Measurements from ENCODE around the gene ARFGAP1.
"Not testable (repeated sequence)": the region's sequence is repeated elsewhere in the genome, so short reads cannot be mapped to it uniquely, and the experiment has no call there.

The ARFGAP1 gene

DNA sequence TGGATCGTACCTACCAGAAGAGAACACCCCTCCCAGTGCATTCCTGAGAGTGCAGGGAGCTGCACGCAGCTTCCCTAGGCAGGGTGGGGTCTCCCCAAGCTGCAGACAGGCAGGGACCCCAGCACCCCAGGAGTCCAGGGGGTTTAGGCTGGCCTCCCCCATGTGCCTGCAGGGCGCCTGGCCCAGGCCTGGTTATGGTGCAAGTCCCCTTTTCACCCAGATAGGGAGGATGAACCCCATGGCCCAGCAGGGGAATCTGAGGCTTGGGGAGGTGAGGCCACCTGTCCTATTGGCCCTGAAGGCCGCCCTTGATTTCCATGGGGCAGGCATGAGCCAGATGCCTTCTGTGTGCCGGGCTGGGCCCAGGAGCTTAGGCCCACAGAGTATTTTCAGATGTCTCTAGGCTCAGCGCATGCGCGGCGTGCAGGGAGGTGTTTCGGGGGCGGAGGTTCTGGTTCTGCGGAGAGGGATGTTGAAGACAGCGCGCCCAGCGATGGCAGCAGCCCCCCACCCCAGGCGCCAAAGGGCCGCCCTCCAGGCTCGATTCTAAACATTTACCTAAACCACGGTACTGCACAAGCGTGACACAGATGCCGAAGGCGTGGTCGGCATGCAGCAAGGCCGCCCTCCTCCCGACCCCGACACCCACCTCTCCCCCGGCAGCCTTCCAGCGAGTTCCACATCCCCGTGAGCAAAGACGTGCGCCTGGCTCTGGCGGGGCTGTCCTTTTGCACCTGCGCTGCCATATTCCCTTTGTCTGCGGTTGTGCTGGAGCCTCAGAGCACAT lies 49.7 kb downstream of the ARFGAP1 start:
- DNase-seq, result no peak

DNA sequence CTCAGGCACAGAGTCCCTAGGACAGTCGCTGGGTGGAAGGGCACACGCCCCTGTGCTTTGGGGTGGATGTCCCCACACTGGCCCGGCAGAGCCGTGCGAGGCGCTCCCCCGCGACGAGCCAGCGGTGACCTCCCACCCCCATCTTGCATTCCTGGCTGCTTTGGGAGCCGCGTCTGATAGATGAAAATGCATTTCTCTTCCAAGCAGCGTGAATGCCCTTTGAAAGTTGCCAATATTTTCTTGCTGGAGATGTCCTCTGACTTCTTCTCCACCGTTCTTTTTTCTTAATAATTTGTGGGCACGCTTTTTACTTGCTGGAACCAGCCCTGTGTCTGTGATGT lies 50.3 kb downstream of the ARFGAP1 start:
- no peak for DNase-seq

DNA sequence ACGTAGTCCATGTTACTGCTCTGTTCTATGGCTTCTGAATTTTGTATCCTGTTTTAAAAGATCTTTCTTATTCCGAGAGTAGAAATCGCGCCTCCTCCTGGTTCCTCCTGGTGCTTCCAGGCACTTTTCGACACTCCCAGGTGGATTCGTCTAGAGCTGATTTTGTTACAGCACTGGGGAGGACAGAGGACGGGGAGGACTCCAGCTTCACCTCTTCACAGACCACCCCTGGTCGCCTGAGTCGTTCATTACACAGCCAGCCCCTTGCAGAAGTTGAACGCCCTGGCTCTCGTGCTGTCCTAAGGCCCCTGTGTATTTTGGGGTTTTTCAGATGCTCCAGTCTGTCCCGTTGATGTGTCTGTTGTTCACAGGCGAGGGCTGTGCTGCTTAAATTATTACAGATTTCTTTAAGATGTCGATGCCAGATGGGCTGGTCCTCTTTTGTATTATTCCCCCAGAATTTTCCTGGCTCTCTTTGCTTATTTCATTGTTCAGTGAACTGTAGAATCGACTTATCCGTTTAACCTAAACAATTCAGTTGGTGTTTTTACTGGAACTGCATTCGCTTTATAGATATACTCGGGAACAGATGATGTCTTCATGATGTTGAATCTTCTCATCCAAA lies 50.9 kb downstream of the ARFGAP1 start:
- no peak for DNase-seq

DNA sequence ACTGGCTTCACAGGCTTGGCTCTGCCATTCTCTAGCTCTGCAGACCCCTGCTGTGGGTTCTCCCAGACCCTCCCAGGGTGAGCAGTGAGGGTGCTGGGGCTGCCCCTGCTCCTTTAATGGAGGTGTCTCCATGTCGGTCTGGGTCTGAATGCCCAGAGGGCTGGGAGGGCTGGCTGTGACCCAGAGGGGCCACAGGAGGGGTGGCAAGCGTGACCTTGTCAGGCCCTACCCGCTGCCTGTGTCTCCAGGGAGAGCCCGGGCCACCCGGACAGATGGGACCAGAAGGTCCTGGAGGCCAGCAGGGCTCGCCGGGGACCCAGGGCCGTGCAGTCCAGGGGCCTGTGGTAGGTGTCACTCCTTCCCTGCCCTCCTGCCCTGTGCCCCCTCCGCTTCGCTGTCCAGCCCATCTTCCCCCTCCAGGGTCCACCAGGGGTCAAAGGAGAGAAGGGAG lies 52.4 kb downstream of the ARFGAP1 start:
- no peak for DNase-seq

DNA sequence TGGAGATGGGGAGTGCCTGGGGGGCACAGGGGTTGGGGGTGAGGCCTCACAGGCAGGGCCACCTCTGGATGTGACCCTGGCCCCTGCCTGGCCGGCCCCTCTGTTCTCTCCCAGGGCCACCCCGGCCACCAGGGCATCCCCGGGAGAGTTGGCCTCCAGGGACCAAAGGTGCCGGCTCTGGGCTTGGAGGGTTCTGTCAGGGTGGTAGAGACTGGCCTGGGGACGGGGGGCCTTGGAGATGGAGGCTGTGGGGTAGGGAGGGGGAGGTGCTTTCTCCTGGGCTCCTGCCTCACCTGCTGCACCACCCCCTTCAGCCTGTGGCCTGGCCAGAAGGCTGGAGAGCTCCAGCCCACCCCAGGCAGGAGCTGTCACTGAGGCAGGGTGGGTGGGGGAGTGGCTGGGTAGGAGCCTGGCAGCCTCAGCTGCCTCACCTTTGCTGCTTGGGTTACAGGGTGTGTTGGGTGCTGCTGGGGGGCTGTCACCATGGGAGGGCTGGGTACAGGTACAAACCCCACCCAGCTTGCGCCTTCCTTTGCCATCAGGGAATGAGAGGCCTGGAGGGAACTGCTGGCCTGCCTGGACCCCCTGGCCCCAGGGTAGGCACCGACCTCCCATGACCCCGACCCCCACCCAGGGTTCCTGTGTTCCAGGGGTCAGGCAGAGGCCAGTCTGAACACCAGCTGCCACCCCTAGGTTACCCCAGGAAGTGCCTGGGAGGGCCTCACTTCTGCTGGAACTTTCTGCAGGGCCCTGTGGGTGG lies 53.1 kb downstream of the ARFGAP1 start:
- DNase-seq, result no peak

DNA sequence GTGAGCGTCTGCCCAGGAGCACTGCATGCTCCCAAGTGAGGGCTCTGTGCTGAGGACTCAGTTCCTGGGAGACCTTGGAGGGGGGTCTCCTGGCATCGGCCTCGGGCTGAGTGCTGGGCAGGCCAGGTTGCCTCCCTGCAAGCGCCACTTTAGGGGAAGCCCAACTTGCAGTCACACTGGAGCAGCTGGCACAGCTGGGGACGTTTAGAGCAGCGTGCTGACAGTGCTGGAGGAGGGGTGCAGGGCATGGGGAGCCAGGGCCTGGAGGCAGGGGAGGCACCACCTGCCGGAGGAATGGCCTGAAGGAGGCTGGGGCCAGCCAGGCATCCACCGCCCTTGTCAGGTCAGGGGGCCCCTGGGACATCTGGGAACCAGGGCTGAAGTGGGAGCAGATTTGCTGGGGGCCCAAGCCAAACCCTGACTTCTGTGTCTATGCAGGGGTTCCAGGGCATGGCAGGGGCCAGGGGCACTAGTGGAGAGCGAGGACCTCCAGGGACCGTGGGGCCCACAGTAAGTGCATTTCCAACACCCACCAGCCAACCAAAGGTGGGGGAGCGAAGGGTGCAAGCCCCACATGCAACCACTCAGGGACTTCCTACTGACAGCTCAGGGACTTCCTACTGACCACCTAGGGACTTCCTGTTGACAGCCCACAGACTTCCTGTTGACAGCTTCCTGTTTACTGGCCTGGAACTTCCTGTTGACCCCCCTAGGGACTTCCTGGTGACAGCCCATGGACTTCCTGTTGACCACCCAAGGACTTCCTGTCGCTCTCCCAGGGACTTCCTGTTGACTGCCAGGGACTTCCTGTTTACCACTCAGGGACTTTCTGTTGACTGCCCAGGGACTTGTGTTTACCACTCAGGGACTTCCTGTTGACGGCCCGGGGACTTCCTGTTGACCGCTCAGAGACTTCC lies 54.0 kb downstream of the ARFGAP1 start:
- no peak for DNase-seq

DNA sequence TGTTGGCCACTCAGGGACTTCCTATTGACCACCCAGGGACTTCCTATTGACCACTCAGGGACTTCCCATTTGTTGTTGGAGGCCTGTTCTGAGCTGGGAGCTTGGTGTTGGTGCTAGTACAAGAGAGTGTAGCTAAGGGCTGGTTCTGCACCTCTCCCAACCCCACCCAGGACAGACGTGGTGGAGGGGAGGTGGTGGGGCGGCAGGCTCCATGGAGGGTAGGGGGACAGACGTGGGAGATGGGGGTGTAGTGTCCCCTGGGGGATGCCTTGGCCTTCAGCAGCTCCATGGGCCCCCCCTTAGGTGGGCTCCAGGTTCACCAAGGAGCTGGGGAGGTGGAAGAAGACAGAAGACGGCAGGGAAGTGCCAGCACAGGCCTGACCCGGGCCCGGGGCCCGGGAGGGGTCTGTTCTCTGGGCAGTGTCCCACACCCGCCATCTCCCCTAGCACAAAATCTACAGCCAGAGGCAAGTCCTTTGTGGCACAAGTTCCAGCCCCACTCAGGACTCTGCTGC lies 54.7 kb downstream of the ARFGAP1 start:
- no peak for DNase-seq

DNA sequence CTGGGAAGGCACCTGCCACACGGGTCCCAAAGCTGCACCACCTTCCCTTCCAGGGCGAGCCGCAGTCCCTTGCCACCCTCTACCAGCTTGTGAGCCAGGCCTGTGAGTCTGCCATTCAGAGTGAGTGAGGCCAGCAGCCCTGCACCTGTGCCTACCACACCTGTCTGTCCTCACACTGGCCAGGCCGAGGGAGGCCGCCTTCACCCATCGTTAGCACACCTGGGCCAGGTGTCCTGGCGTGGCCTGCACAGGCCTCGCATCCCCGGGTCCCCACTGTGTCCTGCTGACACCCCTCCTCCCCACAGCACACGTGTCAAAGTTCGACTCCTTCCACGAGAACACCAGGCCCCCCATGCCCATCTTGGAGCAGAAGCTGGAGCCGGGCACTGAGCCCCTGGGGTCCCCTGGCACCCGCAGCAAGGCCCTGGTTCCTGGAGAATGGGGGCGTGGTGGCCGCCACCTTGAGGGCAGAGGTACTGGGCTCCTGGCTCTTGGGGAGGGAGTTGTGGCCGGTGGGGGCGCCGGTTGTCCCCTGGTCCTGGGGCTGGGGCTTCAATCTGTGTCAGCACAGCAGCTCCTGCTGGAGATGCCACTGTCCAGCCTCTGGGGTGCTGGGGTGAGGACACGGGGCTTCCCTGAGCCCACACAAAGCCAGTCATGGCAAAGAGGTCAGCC lies 55.5 kb downstream of the ARFGAP1 start:
- DNase-seq, result no peak

DNA sequence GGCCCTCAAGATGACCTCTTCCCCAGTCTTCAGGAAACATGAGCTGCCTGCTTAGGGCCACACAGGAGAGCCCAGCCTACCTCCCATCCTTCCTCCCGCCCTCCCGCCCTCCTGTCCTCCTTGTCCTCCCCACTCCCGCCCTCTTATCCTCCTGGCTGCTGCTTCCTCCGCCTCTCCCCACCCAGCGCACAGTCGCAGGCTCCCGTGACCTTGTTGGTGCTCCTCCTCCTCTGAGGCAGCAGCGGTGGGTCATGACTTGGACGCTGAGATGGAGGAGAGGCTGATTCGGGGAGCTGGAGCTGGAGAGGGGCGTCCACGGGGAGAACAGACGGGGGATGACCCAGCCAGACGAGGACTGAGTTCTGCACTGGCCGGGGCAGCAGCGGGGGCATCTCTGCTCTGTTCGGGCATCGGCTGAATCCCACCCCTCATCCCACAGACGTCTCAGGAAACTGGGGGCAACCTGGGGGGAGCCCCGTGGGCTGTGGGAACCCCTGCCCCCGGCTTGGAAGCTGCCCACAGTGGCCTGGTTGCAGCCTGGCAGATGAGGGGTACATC lies 56.2 kb downstream of the ARFGAP1 start:
- no peak for DNase-seq

DNA sequence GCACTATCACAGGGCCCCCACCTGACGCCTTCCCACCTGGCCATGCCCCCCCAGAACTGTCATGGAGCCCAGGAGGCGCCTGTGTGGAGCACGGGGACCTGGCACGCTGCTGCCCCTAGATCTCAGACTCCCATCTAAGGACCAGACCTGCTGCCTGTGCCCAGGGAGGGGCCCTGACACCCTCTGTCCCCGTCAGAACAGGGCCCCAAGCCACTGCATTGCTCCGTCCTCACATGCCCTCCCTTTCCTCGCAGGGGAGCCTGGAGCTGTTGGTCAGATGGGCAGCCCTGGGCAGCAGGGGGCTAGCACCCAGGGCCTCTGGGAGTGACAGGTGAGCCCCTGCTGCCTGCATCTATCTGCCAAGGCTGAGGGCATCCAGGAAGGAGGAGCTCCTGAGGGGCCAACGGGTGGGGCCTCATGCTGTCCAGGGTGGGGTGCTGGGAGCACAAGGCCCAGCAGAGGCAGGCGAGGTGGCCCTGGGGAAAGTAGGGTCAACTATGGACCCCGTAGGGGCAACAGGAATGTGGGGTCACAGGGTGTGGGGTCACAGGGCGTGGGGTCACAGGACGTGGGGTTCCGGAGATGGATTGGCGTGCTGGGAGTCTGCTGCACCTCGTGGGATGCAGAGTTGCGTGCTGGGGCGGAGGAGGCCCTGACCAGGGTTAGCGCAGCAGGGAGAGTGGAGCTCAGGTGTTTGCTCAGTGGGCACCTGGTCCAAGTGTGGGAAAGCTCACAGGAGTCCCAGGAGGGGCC lies 56.9 kb downstream of the ARFGAP1 start:
- no peak for DNase-seq

DNA sequence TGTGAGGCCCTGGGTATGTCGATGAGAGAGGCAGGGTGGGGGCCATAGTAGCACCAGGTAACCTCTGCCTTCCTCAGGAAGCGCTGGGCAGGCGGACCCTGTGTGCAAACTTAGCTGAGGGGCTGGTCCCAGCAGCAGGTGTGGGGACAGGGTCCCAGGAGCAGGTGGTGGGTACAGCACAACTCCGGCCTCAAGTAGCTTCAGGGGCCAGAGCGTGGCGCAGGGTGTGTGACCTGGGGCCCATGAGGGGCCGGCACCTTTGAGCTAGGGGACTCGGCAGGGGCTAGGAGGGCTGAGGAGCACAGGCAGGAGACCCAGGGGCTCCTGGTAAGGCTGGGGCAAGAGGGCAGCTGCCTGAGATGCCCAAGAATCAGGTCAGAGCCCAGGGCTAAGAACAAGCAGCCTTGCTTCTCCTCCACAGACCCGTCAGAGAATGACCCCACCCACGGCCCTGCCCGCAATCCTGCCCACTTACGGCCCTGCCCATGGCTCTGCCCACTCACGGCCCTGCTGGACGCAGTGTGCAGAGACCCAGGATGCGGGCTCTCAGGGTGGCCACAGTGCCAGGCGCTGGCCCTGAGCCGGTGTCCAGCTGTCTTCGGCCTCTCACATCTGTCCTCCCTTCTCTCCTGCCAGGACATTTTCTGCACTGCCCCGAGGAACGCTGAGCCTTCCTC lies 57.6 kb downstream of the ARFGAP1 start:
- no peak for DNase-seq

DNA sequence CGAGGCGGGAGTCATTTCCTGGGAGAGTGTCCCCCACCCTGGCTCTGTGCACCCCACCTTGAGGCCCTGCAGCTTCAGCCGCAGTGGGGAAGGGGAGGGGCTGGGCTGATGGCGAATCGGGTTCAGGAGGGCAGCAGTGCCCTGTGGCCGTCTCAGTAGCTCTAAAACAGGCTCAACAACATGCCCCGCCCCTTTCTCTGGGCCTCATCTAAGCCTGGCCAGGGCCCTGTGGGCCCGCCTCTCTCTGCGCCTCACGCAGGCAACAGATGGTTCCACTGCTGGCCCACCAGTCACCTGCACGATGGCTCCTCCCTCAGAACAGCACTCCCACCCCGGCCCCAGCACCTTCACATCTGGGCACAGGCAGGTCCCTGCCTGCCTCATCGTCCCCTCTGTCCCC lies 58.3 kb downstream of the ARFGAP1 start:
- no peak for DNase-seq

DNA sequence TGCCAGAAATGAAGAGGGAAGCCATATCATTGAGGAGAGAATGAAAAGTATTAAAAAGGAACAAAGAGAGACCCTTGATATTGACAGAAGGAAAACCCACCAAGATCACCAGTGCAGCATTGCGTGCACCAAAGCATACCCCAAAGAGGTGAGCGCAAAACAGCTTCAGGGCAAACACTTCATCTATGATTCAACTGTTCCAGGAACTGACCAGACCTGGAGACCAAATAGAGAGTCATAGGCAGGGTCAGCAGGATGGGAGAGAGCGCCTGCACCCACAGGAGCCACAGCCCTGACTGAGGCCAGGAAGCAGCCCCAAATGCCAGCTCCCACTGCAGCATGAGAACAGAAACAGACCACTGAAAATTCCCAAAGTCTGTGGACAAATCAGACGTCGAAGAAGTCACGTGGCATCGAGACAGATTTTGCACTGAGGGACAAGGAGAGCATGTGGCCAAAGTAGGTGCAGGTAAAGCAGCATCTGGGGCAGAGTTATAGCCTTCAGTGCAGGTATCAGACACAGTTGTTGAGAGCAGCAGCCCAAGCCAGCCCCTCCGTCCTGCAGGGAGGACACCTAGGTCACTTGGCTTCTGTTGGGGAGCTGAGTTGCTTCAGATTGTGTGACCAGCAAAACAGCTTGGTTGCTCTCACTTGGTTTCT lies 59.3 kb downstream of the ARFGAP1 start:
- no peak for DNase-seq

DNA sequence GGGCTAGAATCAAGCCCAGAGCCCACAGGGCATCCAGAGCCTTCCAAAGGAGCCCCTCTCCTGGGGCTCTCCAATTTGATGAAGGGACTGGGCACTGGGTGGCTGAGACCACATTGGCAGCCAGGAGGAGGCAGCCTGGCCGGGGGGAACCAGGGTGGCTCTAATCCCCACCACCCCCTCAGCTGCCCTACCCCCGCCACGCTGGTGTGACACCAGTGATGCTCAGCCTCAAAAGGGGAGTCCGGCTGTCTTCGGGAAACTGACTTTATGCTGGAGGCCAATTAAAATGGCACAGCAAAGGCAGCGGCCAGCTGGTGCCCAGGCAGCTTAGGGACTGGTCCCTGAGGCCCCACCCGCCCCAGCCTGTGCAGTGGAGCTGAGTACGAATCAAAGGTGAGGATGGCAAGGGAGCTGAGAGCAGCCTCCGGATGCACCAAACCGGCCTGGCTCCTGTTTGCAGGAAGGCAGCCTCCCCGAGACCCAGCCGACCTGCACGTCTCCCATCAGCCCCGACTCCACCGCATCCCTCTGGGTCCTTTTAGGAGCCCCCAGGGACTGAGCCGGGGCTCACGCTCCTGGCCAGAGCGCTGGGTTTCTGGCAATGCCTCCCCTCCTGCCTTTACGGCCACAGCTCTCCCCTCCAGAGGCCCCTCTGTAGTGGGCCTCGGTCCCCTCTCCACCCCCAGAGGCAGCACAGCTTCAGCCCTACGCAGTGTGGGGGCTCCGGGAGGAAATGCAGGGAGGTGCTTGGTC lies 60.1 kb downstream of the ARFGAP1 start:
- DNase-seq, result no peak

DNA sequence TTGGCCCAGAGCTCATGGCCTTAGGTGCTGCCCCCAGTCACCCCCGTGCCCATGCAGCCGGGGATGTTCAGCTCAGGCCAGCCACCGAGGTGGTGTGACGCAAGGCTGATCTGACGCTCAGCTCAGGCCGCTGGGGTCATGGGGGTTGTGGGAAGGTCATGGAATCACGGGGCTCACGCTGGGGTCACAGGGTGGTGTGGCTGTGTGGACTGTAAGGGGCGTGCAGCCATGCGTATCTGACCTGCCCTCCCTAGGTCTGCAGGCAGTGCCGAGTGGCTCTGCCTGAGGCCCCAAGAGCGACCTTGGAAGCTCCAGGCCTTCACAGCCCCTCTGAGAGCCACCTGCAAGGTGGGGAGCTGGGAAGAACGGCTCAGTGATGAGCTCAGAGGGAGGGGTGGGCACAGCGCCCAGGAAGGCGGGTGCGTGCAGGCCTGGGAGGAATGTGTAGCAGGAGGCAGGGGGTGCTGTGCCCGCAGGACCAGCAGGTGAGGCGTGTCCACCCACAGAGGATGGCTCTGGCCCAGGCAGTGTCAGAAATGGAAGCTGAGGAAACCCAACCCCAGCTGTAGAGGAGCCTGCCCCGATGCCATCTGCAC lies 60.7 kb downstream of the ARFGAP1 start:
- peak; percentile 54 for DNase-seq

DNA sequence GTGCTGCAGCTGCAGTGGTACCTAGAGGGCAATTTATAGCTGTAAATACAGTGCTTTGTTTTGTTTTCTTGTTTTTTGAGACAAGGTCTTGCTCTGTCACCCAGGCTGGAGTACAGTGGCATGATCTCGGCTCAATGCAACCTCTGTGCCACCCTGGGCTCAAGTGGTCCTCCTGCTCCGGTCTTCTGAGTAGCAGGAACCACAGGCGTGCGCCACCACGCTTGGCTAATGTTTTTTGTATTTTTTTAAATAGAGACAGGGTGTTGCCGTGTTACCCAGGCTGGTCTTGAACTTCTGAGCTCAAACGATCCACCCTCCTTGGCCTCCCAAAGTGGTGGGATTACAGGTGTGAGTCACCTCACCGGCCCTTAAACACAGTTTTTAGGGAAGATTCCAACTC lies 61.7 kb downstream of the ARFGAP1 start:
- DNase-seq, result no peak

DNA sequence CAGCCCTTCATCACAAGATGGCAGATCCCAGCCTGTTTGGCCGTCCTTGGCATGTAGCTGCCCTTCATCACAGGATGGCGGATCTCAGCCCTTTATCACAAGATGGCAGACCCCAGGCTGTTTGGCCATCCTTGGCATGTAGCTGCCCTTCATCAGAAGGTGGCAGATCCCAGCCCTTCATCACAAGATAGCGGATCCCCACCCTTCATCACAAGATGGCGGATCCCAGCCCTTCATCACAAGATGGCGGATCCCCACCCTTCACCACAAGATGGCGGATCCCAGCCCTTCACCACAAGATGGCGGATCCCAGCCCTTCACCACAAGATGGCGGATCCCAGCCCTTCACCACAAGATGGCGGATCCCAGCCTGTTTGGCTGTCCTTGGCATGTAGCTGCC lies 62.4 kb downstream of the ARFGAP1 start:
- DNase-seq, result not testable (repeated sequence)

DNA sequence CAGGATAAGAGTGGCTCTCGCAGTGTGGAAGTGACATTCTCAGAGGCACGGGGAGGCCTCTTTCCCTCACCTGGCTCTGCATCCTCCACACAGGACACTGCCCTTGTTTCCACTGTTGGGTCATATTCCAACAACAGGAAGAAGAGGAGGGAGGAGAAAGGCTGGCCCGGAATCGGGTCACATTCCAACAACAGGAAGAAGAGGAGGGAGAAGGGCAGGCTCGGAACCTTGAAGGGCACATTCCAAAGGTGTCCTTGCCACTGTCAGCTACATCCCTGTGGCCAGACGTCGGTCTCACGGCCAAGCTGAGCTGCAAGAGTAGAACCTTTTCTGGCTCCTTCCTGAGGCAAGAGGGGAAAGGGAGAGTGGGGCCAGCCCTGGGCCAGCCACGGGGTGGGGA lies 63.1 kb downstream of the ARFGAP1 start:
- no peak for DNase-seq
